ENCODE data around the gene NTM. TPM values are rescaled to one million over a fixed set of nuclear protein-coding genes. Genes with fewer than 3 reads are reported as not detected.

Gene NTM
- total RNA-seq, 1 donor = 52.2 TPM

GRCh38 chr11:131790586-131790985 is 420.2 kb downstream of the NTM start:
- no peak overlapping the region for H3K4me3 ChIP-seq (ENCODE audit: low read depth, low read length)
- TF ChIP-seq CTCF (IDR thresholded peaks at IDR 0.05; ENCODE audit: insufficient read depth, low read length) = no peak
- DNase-seq (ENCODE audit: low read depth) = no peak

- no peak for TF ChIP-seq CTCF (IDR thresholded peaks at IDR 0.05; ENCODE audit: insufficient read depth, low read length)
- DNase-seq (ENCODE audit: low read depth) = no peak
- no peak overlapping the region for H3K4me3 ChIP-seq (ENCODE audit: low read depth, low read length)
These were observed 421.8 kb downstream of the NTM start for GRCh38 chr11:131792243-131792642.

- no peak for TF ChIP-seq CTCF (IDR thresholded peaks at IDR 0.05; ENCODE audit: insufficient read depth, low read length)
- no peak overlapping the region for H3K4me3 ChIP-seq (ENCODE audit: low read depth, low read length)
- DNase-seq (ENCODE audit: low read depth) = no peak
These were observed 425.7 kb downstream of the NTM start for GRCh38 chr11:131796089-131796488.

- TF ChIP-seq CTCF (IDR thresholded peaks at IDR 0.05; ENCODE audit: insufficient read depth, low read length) = no peak
- DNase-seq (ENCODE audit: low read depth) = no peak
These were observed 426.1 kb downstream of the NTM start for GRCh38 chr11:131796541-131796940.

GRCh38 chr11:131800452-131800851 is 430.0 kb downstream of the NTM start:
- no peak for DNase-seq (ENCODE audit: low read depth)
- TF ChIP-seq CTCF (IDR thresholded peaks at IDR 0.05; ENCODE audit: insufficient read depth, low read length) = no peak
- H3K4me3 ChIP-seq (ENCODE audit: low read depth, low read length) = no peak overlapping the region

More at GRCh38 chr11:131796541-131796940, 426.1 kb downstream of the NTM start:
- no peak overlapping the region for H3K4me3 ChIP-seq (ENCODE audit: low read depth, low read length)

GRCh38 chr11:131802440-131803115 is 432.2 kb downstream of the NTM start:
- TF ChIP-seq CTCF (IDR thresholded peaks at IDR 0.05; ENCODE audit: insufficient read depth, low read length) = no peak
- no peak for DNase-seq (ENCODE audit: low read depth)
- no peak overlapping the region for H3K4me3 ChIP-seq (ENCODE audit: low read depth, low read length)

- TF ChIP-seq CTCF (IDR thresholded peaks at IDR 0.05; ENCODE audit: insufficient read depth, low read length) = no peak
- DNase-seq (ENCODE audit: low read depth) = no peak
- no peak overlapping the region for H3K4me3 ChIP-seq (ENCODE audit: low read depth, low read length)
These were observed 437.5 kb downstream of the NTM start for GRCh38 chr11:131807876-131808275.

Measured in fibroblast of the aortic adventitia (primary cell).